ENCODE data around the gene TMED7.

The TMED7 gene

GRCh38 chr5:115621365-115621900, 4.4 kb downstream of the TMED7 start:
- peaks cover 51% of the 10 kb centered on the region for H3K36me3 ChIP-seq (ENCODE audit: insufficient read depth, low read length)
- H3K9me3 ChIP-seq (ENCODE audit: low read length) = no peaks in the 10 kb centered on the region
- no peaks in the 10 kb centered on the region for H3K27me3 ChIP-seq (ENCODE audit: insufficient read depth, low read length)

GRCh38 chr5:115616892-115617291, 8.9 kb downstream of the TMED7 start:
- Histone ChIP-seq H3K27me3 (ENCODE audit: insufficient read depth, low read length) (no peaks in the 10 kb centered on the region), H3K4me1 (ENCODE audit: insufficient read depth, low read length) (no peaks in the 10 kb centered on the region), H3K9me3 (ENCODE audit: low read length) (no peaks in the 10 kb centered on the region), H3K36me3 (ENCODE audit: insufficient read depth, low read length) (peaks cover 75% of the 10 kb centered on the region), H2AFZ (ENCODE audit: low read depth, low read length) (no peak overlapping the region), H3K4me3 (ENCODE audit: low read length) (no peak overlapping the region)

More at GRCh38 chr5:115621365-115621900, 4.4 kb downstream of the TMED7 start:
- Histone ChIP-seq H3K4me3 (ENCODE audit: low read length) (no peak overlapping the region), H3K4me1 (ENCODE audit: insufficient read depth, low read length) (peaks cover 15% of the 10 kb centered on the region), H2AFZ (ENCODE audit: low read depth, low read length) (no peak overlapping the region)

- no peaks in the 10 kb centered on the region for H3K4me1 ChIP-seq (ENCODE audit: insufficient read depth, low read length)
- H3K4me3 ChIP-seq (ENCODE audit: low read length) = no peak overlapping the region
- H3K9me3 ChIP-seq (ENCODE audit: low read length) = no peaks in the 10 kb centered on the region
- no peak overlapping the region for H2AFZ ChIP-seq (ENCODE audit: low read depth, low read length)
- peaks cover 75% of the 10 kb centered on the region for H3K36me3 ChIP-seq (ENCODE audit: insufficient read depth, low read length)
- H3K27me3 ChIP-seq (ENCODE audit: insufficient read depth, low read length) = no peaks in the 10 kb centered on the region
Observed at GRCh38 chr5:115616472-115616871, 9.4 kb downstream of the TMED7 start.

- no peaks in the 10 kb centered on the region for H3K27me3 ChIP-seq (ENCODE audit: insufficient read depth, low read length)
- no peaks in the 10 kb centered on the region for H3K9me3 ChIP-seq (ENCODE audit: low read length)
- no peaks in the 10 kb centered on the region for H3K4me1 ChIP-seq (ENCODE audit: insufficient read depth, low read length)
- peaks cover 36% of the 10 kb centered on the region for H3K36me3 ChIP-seq (ENCODE audit: insufficient read depth, low read length)
- H2AFZ ChIP-seq (ENCODE audit: low read depth, low read length) = no peak overlapping the region
- H3K4me3 ChIP-seq (ENCODE audit: low read length) = no peak overlapping the region
Observed at GRCh38 chr5:115611873-115612272, 14.0 kb downstream of the TMED7 start.

GRCh38 chr5:115607935-115608334, 17.9 kb downstream of the TMED7 start:
- no peaks in the 10 kb centered on the region for H3K9me3 ChIP-seq (ENCODE audit: low read length)
- no peaks in the 10 kb centered on the region for H3K27me3 ChIP-seq (ENCODE audit: insufficient read depth, low read length)
- H3K4me3 ChIP-seq (ENCODE audit: low read length) = no peak overlapping the region
- no peak overlapping the region for H2AFZ ChIP-seq (ENCODE audit: low read depth, low read length)
- no peaks in the 10 kb centered on the region for H3K4me1 ChIP-seq (ENCODE audit: insufficient read depth, low read length)
- peaks cover 11% of the 10 kb centered on the region for H3K36me3 ChIP-seq (ENCODE audit: insufficient read depth, low read length)

- H3K4me1 ChIP-seq (ENCODE audit: insufficient read depth, low read length) = no peaks in the 10 kb centered on the region
Observed at GRCh38 chr5:115605436-115605835, 20.4 kb downstream of the TMED7 start.

DNA sequence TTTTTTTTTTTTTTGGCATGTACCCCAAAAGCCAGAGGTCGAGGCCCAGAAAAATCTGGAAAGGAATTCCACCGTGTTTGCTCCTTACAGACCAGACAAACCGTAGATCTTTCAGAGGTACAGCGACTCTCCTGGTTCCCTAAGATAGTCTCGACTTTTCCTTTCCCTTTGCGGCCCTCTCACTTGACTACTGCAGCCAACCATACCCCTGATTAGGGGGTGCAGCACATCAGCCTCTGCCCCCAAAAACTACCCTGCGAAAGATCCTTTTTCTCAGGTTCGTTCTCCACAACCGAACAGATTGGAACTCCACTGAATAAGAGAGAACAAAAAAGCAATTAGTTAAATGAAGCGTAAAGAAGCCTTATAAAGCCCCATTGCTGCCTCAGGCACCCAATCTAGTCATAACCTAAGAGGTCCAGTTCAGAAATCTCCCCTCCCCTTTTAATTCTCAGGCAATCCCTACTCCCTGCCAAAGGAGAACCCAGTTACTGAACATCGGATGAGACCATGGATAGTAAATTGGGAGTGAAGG, 23.2 kb downstream of the TMED7 start:
- Histone ChIP-seq H3K4me1 (ENCODE audit: insufficient read depth, low read length) (no peaks in the 10 kb centered on the region), H3K9me3 (ENCODE audit: low read length) (no peaks in the 10 kb centered on the region), H3K4me3 (ENCODE audit: low read length) (no peak overlapping the region), H3K36me3 (ENCODE audit: insufficient read depth, low read length) (peaks cover 10% of the 10 kb centered on the region), H2AFZ (ENCODE audit: low read depth, low read length) (no peak overlapping the region), H3K27me3 (ENCODE audit: insufficient read depth, low read length) (no peaks in the 10 kb centered on the region)

More at GRCh38 chr5:115605436-115605835, 20.4 kb downstream of the TMED7 start:
- H3K9me3 ChIP-seq (ENCODE audit: low read length) = no peaks in the 10 kb centered on the region
- no peak overlapping the region for H2AFZ ChIP-seq (ENCODE audit: low read depth, low read length)
- H3K4me3 ChIP-seq (ENCODE audit: low read length) = no peak overlapping the region
- no peaks in the 10 kb centered on the region for H3K27me3 ChIP-seq (ENCODE audit: insufficient read depth, low read length)
- H3K36me3 ChIP-seq (ENCODE audit: insufficient read depth, low read length) = peaks cover 10% of the 10 kb centered on the region

DNA sequence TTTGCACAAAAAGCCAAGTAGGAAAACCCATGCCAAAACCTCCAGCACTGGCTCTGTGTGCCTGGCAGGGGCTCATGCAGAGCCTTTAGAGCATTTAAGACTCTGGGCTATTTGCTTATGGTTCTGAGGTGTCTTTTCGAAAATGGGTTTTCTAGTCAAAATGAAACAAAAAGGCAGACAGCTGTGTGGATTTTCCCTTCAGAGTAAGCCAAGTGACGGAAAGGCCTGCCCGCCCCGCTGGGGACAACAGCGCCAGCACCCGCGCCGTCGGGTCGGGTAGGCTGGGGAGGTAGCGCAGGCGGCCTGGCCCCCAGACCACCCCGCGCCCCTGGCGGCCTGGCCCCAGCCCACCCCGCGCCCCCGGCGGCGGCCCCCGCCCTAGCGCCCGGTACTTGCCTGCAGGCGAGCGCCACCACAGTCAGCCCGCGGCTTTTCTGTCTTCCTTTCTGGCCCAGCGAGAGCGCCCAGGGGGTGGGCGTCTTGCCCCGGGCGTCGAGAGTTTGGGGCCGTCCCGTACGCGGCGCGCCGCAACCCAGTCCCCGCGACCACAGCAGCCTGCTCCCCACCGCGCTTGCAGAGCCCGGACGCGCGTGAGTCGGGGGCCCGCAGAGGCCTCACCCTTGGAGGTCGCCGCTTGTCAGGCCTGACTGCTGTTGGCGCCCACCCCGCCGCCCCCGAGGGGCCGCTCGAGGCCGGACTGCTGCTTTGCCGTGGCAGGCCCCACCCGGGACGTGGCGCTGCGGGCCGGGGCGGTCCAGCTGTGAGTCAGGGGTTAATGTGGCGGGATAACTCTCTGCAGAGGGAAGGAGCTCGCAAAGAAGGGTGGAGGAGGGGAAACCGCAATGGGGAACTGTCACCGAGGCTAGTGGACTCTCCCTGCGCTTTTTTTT, 23.9 kb downstream of the TMED7 start, which contains the start of gene TICAM2:
Gene TICAM2, minus strand, starts transcription at position 779 of the 890 bp plus-strand sequence. CDS start 21,223 bp downstream, outside the sequence.
- Histone ChIP-seq H3K27me3 (ENCODE audit: insufficient read depth, low read length) (no peaks in the 10 kb centered on the region), H3K4me3 (ENCODE audit: low read length) (no peak within 1 kb of the TSS), H3K9me3 (ENCODE audit: low read length) (no peaks in the 10 kb centered on the region), H3K4me1 (ENCODE audit: insufficient read depth, low read length) (no peaks in the 10 kb centered on the region), H3K36me3 (ENCODE audit: insufficient read depth, low read length) (peaks cover 10% of the 10 kb centered on the region), H2AFZ (ENCODE audit: low read depth, low read length) (no peak within 1 kb of the TSS)

- H3K36me3 ChIP-seq (ENCODE audit: insufficient read depth, low read length) = peaks cover 7% of the 10 kb centered on the region
- H3K4me3 ChIP-seq (ENCODE audit: low read length) = no peak overlapping the region
Observed at GRCh38 chr5:115600766-115601165, 25.1 kb downstream of the TMED7 start.

GRCh38 chr5:115599924-115600323, 25.9 kb downstream of the TMED7 start:
- Histone ChIP-seq H3K27me3 (ENCODE audit: insufficient read depth, low read length) (no peaks in the 10 kb centered on the region), H2AFZ (ENCODE audit: low read depth, low read length) (no peak overlapping the region), H3K36me3 (ENCODE audit: insufficient read depth, low read length) (peaks cover 4% of the 10 kb centered on the region), H3K9me3 (ENCODE audit: low read length) (no peaks in the 10 kb centered on the region), H3K4me3 (ENCODE audit: low read length) (no peak overlapping the region), H3K4me1 (ENCODE audit: insufficient read depth, low read length) (no peaks in the 10 kb centered on the region)

More at GRCh38 chr5:115600766-115601165, 25.1 kb downstream of the TMED7 start:
- H2AFZ ChIP-seq (ENCODE audit: low read depth, low read length) = no peak overlapping the region
- H3K9me3 ChIP-seq (ENCODE audit: low read length) = no peaks in the 10 kb centered on the region
- H3K4me1 ChIP-seq (ENCODE audit: insufficient read depth, low read length) = no peaks in the 10 kb centered on the region
- no peaks in the 10 kb centered on the region for H3K27me3 ChIP-seq (ENCODE audit: insufficient read depth, low read length)

- H3K9me3 ChIP-seq (ENCODE audit: low read length) = no peaks in the 10 kb centered on the region
- H3K27me3 ChIP-seq (ENCODE audit: insufficient read depth, low read length) = no peaks in the 10 kb centered on the region
- no peaks in the 10 kb centered on the region for H3K4me1 ChIP-seq (ENCODE audit: insufficient read depth, low read length)
- peaks cover 2% of the 10 kb centered on the region for H3K36me3 ChIP-seq (ENCODE audit: insufficient read depth, low read length)
- H2AFZ ChIP-seq (ENCODE audit: low read depth, low read length) = no peak overlapping the region
- no peak overlapping the region for H3K4me3 ChIP-seq (ENCODE audit: low read length)
Observed at GRCh38 chr5:115599502-115599901, 26.3 kb downstream of the TMED7 start.

- Histone ChIP-seq H3K4me3 (ENCODE audit: low read length) (no peak overlapping the region), H3K27me3 (ENCODE audit: insufficient read depth, low read length) (no peaks in the 10 kb centered on the region), H3K4me1 (ENCODE audit: insufficient read depth, low read length) (no peaks in the 10 kb centered on the region), H3K36me3 (ENCODE audit: insufficient read depth, low read length) (no peaks in the 10 kb centered on the region), H2AFZ (ENCODE audit: low read depth, low read length) (no peak overlapping the region), H3K9me3 (ENCODE audit: low read length) (no peaks in the 10 kb centered on the region)
Observed at GRCh38 chr5:115594128-115595047, 31.4 kb downstream of the TMED7 start.

All from neuron (in vitro differentiated cells).